DOHH2 (cell line): Measurements from ENCODE around the gene VGLL4.

ENCODE experiments used
- H3F3A ChIP-seq: fragments of 200-600 bp; sonication (generic), shearing (Covaris generic); 2 replicates; pipeline ENCODE4 v1.6.0; 2016; ENCODE audit warnings: antibody characterized with exemption, mild to moderate bottlenecking; ENCODE audit not compliant: control insufficient read depth, insufficient read depth
- H3K27ac ChIP-seq: fragments of 200-600 bp; sonication (generic); 2 replicates; pipeline ENCODE4 v1.5.1; 2014; ENCODE audit warnings: low read depth, mild to moderate bottlenecking, low read length, moderate library complexity
- H3K27me3 ChIP-seq: fragments of 200-600 bp; sonication (generic); 2 replicates; pipeline ENCODE4 v1.6.1; 2014; ENCODE audit warnings: mild to moderate bottlenecking, low read length, mixed read lengths; ENCODE audit not compliant: control insufficient read depth
- H3K36me3 ChIP-seq: fragments of 200-600 bp; sonication (generic); 2 replicates; pipeline ENCODE4 v1.6.1; 2014; ENCODE audit warnings: mild to moderate bottlenecking, low read length, moderate library complexity, mixed read lengths; ENCODE audit not compliant: control insufficient read depth
- H3K4me1 ChIP-seq: fragments of 200-600 bp; sonication (generic); 2 replicates; pipeline ENCODE4 v1.6.1; 2014; ENCODE audit warnings: mild to moderate bottlenecking, low read length, mixed read lengths; ENCODE audit not compliant: control insufficient read depth
- H3K4me2 ChIP-seq: fragments of 200-600 bp; sonication (generic); 2 replicates; pipeline ENCODE4 v1.6.0; 2014; ENCODE audit warnings: mild to moderate bottlenecking, low read length, moderate library complexity
- H3K4me3 ChIP-seq: fragments of 200-600 bp; sonication (generic); 2 replicates; pipeline ENCODE4 v1.5.1; 2014; ENCODE audit warnings: mild to moderate bottlenecking, low read length, mixed read lengths
- H3K79me2 ChIP-seq: fragments of 200-600 bp; sonication (generic); 2 replicates; pipeline ENCODE4 v1.6.1; 2014; ENCODE audit warnings: mild to moderate bottlenecking, low read length, mixed read lengths; ENCODE audit not compliant: control insufficient read depth
- H3K9me2 ChIP-seq: fragments of 200-600 bp; sonication (generic); replicated peaks from 2 replicates; pipeline ENCODE4 v1.6.1; 2014; ENCODE audit warnings: mild to moderate bottlenecking, low read length, mixed read lengths; ENCODE audit not compliant: control insufficient read depth
- H3K9me3 ChIP-seq: fragments of 200-600 bp; sonication (generic); 2 replicates; pipeline ENCODE4 v1.6.1; 2014; ENCODE audit warnings: antibody characterized with exemption, low read length, mixed read lengths; ENCODE audit not compliant: control insufficient read depth, insufficient read depth
- H4K20me1 ChIP-seq: fragments of 200-600 bp; sonication (generic); 2 replicates; pipeline ENCODE4 v1.6.0; 2014; ENCODE audit warnings: low read depth, mild to moderate bottlenecking, antibody characterized with exemption, low read length, moderate library complexity; ENCODE audit not compliant: control insufficient read depth, insufficient read depth
- CTCF ChIP-seq: fragments of 200-600 bp; sonication (generic); IDR thresholded peaks from one replicate; pipeline ENCODE4 v1.5.1; 2014; ENCODE audit warnings: antibody characterized with exemption, mild to moderate bottlenecking, low read depth, low read length; ENCODE audit not compliant: poor library complexity, severe bottlenecking
- EZH2phosphoT487 ChIP-seq: fragments of 200-600 bp; sonication (generic); IDR thresholded peaks from 2 replicates; pipeline ENCODE4 v1.6.1; 2017; ENCODE audit warnings: borderline replicate concordance, mild to moderate bottlenecking, antibody characterized with exemption, low read length, moderate library complexity, mixed read lengths

The VGLL4 gene

GRCh38 chr3:11640009-11640673, 3.6 kb downstream of the VGLL4 start:
- TF ChIP-seq EZH2phosphoT487 (no peak), CTCF (no peak)
- Histone ChIP-seq H3K4me2 (peak overlapping the region; percentile 72), H3K4me3 (peak overlapping the region; percentile 81), H3K9me2 (no peaks in the 10 kb centered on the region), H3K9me3 (no peaks in the 10 kb centered on the region), H3K36me3 (peaks cover 50% of the 10 kb centered on the region), H3K27me3 (no peaks in the 10 kb centered on the region), H3F3A (peaks cover 12% of the 10 kb centered on the region), H3K79me2 (peaks cover 89% of the 10 kb centered on the region), H4K20me1 (peaks cover 41% of the 10 kb centered on the region), H3K4me1 (peaks cover 60% of the 10 kb centered on the region), H3K27ac (no peak overlapping the region)

- peaks cover 58% of the 10 kb centered on the region for H3K4me1 ChIP-seq
- H3F3A ChIP-seq = peaks cover 6% of the 10 kb centered on the region; the same call in 1 of the 2 replicates
- H3K4me2 ChIP-seq = peak overlapping the region; percentile 25
- TF ChIP-seq CTCF (no peak), EZH2phosphoT487 (no peak)
- no peaks in the 10 kb centered on the region for H3K9me2 ChIP-seq
- H3K9me3 ChIP-seq = no peaks in the 10 kb centered on the region
- H4K20me1 ChIP-seq = peaks cover 49% of the 10 kb centered on the region
- H3K4me3 ChIP-seq = no peak overlapping the region
- H3K27me3 ChIP-seq = no peaks in the 10 kb centered on the region
- H3K36me3 ChIP-seq = peaks cover 57% of the 10 kb centered on the region
- H3K27ac ChIP-seq = no peak overlapping the region
- peaks cover 100% of the 10 kb centered on the region for H3K79me2 ChIP-seq
These were observed 5.0 kb downstream of the VGLL4 start for GRCh38 chr3:11638495-11639358.

- no peaks in the 10 kb centered on the region for H3K27me3 ChIP-seq
- H3K4me3 ChIP-seq = no peak overlapping the region
- peak overlapping the region; percentile 25 for H3K4me2 ChIP-seq
- H3K79me2 ChIP-seq = peaks cover 100% of the 10 kb centered on the region
- peaks cover 6% of the 10 kb centered on the region; the same call in 1 of the 2 replicates for H3F3A ChIP-seq
- H3K9me3 ChIP-seq = no peaks in the 10 kb centered on the region
- peaks cover 61% of the 10 kb centered on the region for H3K4me1 ChIP-seq
- no peaks in the 10 kb centered on the region for H3K9me2 ChIP-seq
- H3K27ac ChIP-seq = no peak overlapping the region
- peaks cover 52% of the 10 kb centered on the region for H4K20me1 ChIP-seq
- H3K36me3 ChIP-seq = peaks cover 56% of the 10 kb centered on the region
- TF ChIP-seq EZH2phosphoT487 = no peak
These were observed 5.7 kb downstream of the VGLL4 start for GRCh38 chr3:11637901-11638458.

- no peak overlapping the region for H3K27ac ChIP-seq
- H3K9me3 ChIP-seq = no peaks in the 10 kb centered on the region
- no peak for TF ChIP-seq CTCF
- no peak for TF ChIP-seq EZH2phosphoT487
- no peaks in the 10 kb centered on the region for H3K9me2 ChIP-seq
- peaks cover 64% of the 10 kb centered on the region for H4K20me1 ChIP-seq
- no peaks in the 10 kb centered on the region for H3F3A ChIP-seq
- no peak overlapping the region for H3K4me2 ChIP-seq
- H3K27me3 ChIP-seq = no peaks in the 10 kb centered on the region
- peaks cover 74% of the 10 kb centered on the region for H3K4me1 ChIP-seq
- no peak overlapping the region for H3K4me3 ChIP-seq
- H3K79me2 ChIP-seq = peaks cover 100% of the 10 kb centered on the region
- H3K36me3 ChIP-seq = peaks cover 54% of the 10 kb centered on the region
These were observed 7.3 kb downstream of the VGLL4 start for GRCh38 chr3:11636394-11636770.
